PFSK-1 (cell line): ENCODE data around the gene CACNA1B.

Experiments used
- FOXP2 ChIP-seq: optimal IDR thresholded peaks from 2 replicates; pipeline ENCODE3; 2011; ENCODE audit warnings: borderline replicate concordance, control low read depth, inconsistent platforms; ENCODE audit not compliant: insufficient read depth; ENCODE audit errors: extremely low read length, extremely low read depth
- POLR2AphosphoS5 ChIP-seq: IDR thresholded peaks from 2 replicates; pipeline ENCODE4 v1.6.1; 2012; ENCODE audit warnings: low read depth, mild to moderate bottlenecking, control low read depth, low read length, moderate library complexity
- SIN3A ChIP-seq: IDR thresholded peaks from 2 replicates; pipeline ENCODE4 v1.6.1; 2012; ENCODE audit warnings: mild to moderate bottlenecking, low read length, moderate library complexity, borderline replicate concordance; ENCODE audit not compliant: insufficient read depth
- TAF1 ChIP-seq: IDR thresholded peaks from 2 replicates; pipeline ENCODE4 v1.6.1; 2012; ENCODE audit warnings: low read length, control low read depth, borderline replicate concordance; ENCODE audit not compliant: insufficient read depth
- TF ChIP-seq, protein P1 (sequence below), 2 experiments: IDR thresholded peaks; 2 replicates each; pipeline versions ENCODE4 v1.6.1 to v1.8.0; 2011 to 2012; ENCODE audit warnings: low read depth in 2 of 2, low read length in 2 of 2, control low read depth in 1 of 2, inconsistent platforms in 1 of 2, mild to moderate bottlenecking in 1 of 2, moderate library complexity in 1 of 2; ENCODE audit not compliant: insufficient read depth in 1 of 2

Gene CACNA1B

DNA sequence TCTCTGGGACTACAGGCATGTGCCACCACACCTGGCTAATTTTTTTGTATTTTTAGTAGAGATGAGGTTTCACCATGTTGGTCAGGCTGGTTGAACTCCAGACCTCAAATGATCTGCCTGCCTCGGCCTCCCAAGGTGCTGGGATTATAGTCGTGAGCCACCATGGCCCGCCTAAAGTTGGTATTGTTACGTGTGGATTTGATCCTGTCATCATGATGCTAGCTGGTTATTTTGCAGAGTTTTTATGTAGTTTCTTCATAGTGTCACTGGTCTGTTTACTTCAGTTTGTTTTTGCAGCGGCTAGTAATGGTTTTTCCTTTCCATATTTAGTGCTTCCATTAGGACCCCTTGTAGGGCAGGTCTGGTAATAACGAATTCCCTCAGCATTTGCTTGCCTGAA is 85.9 kb downstream of the CACNA1B start:
- TF ChIP-seq TAF1 (no peak), SIN3A (no peak), FOXP2 (no peak), POLR2AphosphoS5 (no peak)
- TF ChIP-seq, protein P1, sequence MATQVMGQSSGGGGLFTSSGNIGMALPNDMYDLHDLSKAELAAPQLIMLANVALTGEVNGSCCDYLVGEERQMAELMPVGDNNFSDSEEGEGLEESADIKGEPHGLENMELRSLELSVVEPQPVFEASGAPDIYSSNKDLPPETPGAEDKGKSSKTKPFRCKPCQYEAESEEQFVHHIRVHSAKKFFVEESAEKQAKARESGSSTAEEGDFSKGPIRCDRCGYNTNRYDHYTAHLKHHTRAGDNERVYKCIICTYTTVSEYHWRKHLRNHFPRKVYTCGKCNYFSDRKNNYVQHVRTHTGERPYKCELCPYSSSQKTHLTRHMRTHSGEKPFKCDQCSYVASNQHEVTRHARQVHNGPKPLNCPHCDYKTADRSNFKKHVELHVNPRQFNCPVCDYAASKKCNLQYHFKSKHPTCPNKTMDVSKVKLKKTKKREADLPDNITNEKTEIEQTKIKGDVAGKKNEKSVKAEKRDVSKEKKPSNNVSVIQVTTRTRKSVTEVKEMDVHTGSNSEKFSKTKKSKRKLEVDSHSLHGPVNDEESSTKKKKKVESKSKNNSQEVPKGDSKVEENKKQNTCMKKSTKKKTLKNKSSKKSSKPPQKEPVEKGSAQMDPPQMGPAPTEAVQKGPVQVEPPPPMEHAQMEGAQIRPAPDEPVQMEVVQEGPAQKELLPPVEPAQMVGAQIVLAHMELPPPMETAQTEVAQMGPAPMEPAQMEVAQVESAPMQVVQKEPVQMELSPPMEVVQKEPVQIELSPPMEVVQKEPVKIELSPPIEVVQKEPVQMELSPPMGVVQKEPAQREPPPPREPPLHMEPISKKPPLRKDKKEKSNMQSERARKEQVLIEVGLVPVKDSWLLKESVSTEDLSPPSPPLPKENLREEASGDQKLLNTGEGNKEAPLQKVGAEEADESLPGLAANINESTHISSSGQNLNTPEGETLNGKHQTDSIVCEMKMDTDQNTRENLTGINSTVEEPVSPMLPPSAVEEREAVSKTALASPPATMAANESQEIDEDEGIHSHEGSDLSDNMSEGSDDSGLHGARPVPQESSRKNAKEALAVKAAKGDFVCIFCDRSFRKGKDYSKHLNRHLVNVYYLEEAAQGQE (IDR thresholded peaks at IDR 0.05; ENCODE audit: insufficient read depth in 1 of 2, low read depth in 2 of 2, low read length in 2 of 2), result no peak

- TF ChIP-seq SIN3A (no peak), TAF1 (no peak), POLR2AphosphoS5 (no peak), FOXP2 (no peak)
- TF ChIP-seq, protein P1 (IDR thresholded peaks at IDR 0.05; ENCODE audit: insufficient read depth in 1 of 2, low read depth in 2 of 2, low read length in 2 of 2), result no peak
Measured at GRCh38 chr9:137965177-137965795, 87.7 kb downstream of the CACNA1B start.

DNA sequence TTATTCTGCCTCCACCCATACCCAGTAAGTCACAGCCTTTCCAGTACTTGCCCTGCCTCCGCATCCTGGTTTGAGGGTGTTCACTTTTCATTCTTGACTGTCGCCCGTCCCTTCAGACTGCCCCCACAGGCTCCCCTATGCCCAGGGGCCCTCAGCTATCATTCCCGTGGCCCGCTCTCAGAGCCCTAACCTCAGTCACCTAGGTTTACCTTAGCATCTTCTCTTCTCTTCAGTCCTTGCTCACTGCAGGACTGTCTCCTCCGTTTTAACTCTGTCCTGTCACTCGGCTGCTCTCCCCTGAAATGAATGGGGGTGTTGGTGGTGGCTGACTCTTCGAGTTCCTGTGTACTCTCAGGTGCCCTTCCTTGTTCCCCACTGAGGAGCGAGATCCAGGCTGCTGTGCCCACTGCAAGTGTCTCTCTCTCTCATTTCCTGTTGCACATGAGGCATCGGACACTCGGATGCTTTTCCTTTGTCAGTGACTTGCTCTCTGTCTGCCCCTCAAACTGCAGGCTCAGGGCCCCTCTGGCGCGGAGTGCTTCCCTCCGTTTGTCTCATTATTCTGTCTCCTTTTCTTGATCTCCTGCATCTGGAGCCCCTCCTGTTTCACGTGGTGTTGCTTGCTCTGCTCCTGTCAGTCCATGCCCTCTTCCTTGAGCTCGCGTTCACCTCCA is 89.8 kb downstream of the CACNA1B start:
- no peak for TF ChIP-seq POLR2AphosphoS5

DNA sequence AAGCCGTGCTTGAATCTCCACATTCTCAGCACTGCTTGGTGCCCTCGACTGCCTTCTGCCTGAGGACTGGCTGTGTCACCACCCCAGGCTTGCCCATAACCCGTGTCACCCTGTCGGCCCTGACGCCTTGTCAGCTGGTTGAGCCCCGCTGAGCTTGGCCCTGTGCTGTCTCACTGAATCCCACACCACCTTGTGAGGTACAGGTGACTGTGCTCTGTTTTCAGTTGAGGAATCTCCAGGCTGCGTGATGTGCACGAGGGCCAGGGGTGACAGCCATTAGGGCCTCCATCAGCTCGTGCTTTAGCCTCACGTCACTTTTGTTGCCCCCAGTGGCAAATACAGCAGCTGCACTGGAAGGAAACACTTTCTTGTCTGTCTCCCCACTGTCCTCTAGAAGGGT is 90.7 kb downstream of the CACNA1B start:
- TF ChIP-seq SIN3A (no peak), POLR2AphosphoS5 (no peak), TAF1 (no peak), FOXP2 (no peak)
- TF ChIP-seq, protein P1 (IDR thresholded peaks at IDR 0.05; ENCODE audit: insufficient read depth in 1 of 2, low read depth in 2 of 2, low read length in 2 of 2), result no peak

DNA sequence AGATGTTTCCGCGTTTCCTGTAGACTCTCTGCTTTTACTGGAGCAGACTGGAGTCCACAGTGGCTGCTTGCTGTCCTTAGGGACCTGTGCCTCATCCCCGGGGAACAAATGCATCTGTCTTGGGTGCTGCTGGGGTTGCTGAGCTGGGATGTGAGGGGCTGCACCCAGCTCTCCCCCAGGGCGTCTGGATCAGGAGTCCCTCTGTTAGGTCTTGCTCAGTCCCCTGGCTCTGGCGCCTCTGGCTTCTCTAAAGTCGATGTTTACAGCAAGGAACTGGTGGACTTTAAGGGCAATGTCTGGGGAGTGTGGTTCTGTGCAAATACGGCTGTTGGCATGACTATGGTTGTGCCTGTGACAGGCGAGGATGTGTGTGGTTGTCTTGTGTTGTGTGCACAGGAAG is 91.4 kb downstream of the CACNA1B start:
- no peak for TF ChIP-seq POLR2AphosphoS5
- TF ChIP-seq, protein P1 (IDR thresholded peaks at IDR 0.05; ENCODE audit: insufficient read depth in 1 of 2, low read depth in 2 of 2, low read length in 2 of 2), result no peak
- no peak for TF ChIP-seq SIN3A
- TF ChIP-seq FOXP2, result no peak
- no peak for TF ChIP-seq TAF1
